Measurements from ENCODE around the gene MAST4. TPM values are rescaled to one million over a fixed set of nuclear protein-coding genes. Genes with fewer than 3 reads are reported as not detected.

Gene MAST4
- total and polyA plus RNA-seq, 4 donors, result 3.7 to 9.5 (median 6.5) TPM

DNA sequence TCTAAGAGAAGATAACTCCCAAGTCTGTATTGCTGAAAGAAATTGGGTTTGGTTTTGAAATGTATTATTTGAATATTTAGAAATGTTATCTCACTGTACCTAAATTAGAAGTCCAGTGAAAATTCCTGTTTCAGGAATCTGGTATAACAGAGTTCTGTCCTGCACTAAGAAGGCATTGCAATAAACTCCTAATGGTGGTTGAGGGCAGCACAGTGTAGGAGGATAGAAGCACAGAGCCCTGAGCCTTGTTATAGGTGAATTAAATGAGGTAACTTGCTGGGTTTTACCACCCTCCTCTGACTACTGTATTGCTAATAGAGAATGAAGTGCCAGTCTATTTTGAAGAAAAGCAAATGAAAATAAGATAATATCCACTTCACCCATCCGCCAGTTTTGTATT is 457.0 kb downstream of the MAST4 start:
- 83% methylated on average over 1 of the region's 1 CpG for WGBS
- TF ChIP-seq ATF3 (IDR thresholded peaks at IDR 0.05), result no peak
- no peak for TF ChIP-seq TAF1 (conservative IDR thresholded peaks at IDR 0.05)
- no peak for TF ChIP-seq RXRA (IDR thresholded peaks at IDR 0.05)
- no peak for TF ChIP-seq NR2F2 (IDR thresholded peaks at IDR 0.05)
- TF ChIP-seq HNF4A (conservative IDR thresholded peaks at IDR 0.05), result no peak
- TF ChIP-seq, protein P1, sequence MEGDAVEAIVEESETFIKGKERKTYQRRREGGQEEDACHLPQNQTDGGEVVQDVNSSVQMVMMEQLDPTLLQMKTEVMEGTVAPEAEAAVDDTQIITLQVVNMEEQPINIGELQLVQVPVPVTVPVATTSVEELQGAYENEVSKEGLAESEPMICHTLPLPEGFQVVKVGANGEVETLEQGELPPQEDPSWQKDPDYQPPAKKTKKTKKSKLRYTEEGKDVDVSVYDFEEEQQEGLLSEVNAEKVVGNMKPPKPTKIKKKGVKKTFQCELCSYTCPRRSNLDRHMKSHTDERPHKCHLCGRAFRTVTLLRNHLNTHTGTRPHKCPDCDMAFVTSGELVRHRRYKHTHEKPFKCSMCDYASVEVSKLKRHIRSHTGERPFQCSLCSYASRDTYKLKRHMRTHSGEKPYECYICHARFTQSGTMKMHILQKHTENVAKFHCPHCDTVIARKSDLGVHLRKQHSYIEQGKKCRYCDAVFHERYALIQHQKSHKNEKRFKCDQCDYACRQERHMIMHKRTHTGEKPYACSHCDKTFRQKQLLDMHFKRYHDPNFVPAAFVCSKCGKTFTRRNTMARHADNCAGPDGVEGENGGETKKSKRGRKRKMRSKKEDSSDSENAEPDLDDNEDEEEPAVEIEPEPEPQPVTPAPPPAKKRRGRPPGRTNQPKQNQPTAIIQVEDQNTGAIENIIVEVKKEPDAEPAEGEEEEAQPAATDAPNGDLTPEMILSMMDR (IDR thresholded peaks at IDR 0.05; ENCODE audit: low read depth, low read length, missing input control), result no peak
- TF ChIP-seq FOXA2 (IDR thresholded peaks at IDR 0.05), result no peak
- TF ChIP-seq JUND (IDR thresholded peaks at IDR 0.05), result no peak
- no peak for TF ChIP-seq YY1 (IDR thresholded peaks at IDR 0.05)
- TF ChIP-seq RAD21 (IDR thresholded peaks at IDR 0.05), result no peak
- TF ChIP-seq ZBTB33 (IDR thresholded peaks at IDR 0.05), result no peak
- TF ChIP-seq HNF4G (IDR thresholded peaks at IDR 0.05), result no peak
- TF ChIP-seq REST (IDR thresholded peaks at IDR 0.05), result no peak
- H3K4me1 ChIP-seq (ENCODE audit: control insufficient read depth in 4 of 4, insufficient read depth in 4 of 4, low read length in 3 of 4), result peaks cover 0 to 7% (median 3%) of the 10 kb centered on the region in 4 donors

DNA sequence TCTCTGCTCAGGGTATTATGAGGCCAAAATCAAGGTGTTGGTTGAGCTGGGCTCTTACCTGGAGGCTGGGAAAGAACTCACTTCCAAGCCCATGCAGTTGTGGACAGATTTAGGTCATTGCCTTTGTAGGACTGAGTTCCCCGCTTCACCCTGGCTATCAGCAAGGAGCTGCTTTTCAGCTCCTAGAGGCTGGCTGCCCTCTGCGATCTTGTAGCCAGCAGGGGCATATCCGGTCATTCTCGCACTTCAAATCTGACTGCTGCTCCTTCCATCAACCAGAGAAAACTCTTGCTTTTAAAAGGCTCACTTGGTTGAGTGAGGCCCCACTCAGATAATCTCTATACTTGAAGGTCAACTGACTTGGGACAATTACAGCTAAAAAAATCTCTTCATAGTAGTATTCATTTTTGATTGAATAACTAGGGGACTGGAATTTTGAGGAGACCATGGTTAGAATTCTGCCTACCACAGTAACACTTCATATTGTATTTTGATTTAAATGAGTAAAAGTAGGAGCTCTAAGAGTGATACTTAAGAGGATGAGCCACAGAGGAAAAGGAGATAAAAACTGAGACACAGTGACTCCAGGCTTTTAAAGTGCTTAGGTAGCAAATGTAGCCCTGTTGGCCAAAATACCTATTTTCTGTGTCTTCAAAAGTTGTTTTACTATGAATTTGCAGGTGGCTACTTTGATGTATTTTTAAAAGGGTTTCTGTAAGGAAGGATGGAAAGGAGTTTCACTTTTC is 463.0 kb downstream of the MAST4 start:
- Histone ChIP-seq H3K9ac (ENCODE audit: low read depth in 1 of 2, low read length in 2 of 2) (no peak overlapping the region), H3K27ac (ENCODE audit: low read depth in 1 of 2, low read length in 2 of 2) (no peak overlapping the region)

More for the DNA sequence above, 457.0 kb downstream of the MAST4 start:
- Histone ChIP-seq H3K36me3 (ENCODE audit: control insufficient read depth in 4 of 4, insufficient read depth in 3 of 4, low read depth in 1 of 4, low read length in 3 of 4) (peaks cover 0 to 5% (median 0%) of the 10 kb centered on the region in 4 donors), H3K27ac (ENCODE audit: low read depth in 1 of 2, low read length in 2 of 2) (no peak overlapping the region), H3K9me3 (ENCODE audit: control insufficient read depth in 4 of 4, low read length in 3 of 4) (no peaks in the 10 kb centered on the region), H3K9ac (ENCODE audit: low read depth in 1 of 2, low read length in 2 of 2) (no peak overlapping the region), H3K4me3 (ENCODE audit: low read depth in 1 of 3, low read length in 3 of 3) (no peak overlapping the region), H3K27me3 (ENCODE audit: control insufficient read depth in 4 of 4, insufficient read depth in 4 of 4, low read length in 3 of 4) (no peaks in the 10 kb centered on the region)
- DNase-seq (ENCODE audit: low spot score), result no peak

More for the DNA sequence above, 463.0 kb downstream of the MAST4 start:
- Histone ChIP-seq H3K27me3 (ENCODE audit: control insufficient read depth in 4 of 4, insufficient read depth in 4 of 4, low read length in 3 of 4) (no peaks in the 10 kb centered on the region), H3K36me3 (ENCODE audit: control insufficient read depth in 4 of 4, insufficient read depth in 3 of 4, low read depth in 1 of 4, low read length in 3 of 4) (peaks cover 0 to 5% (median 0%) of the 10 kb centered on the region in 4 donors), H3K4me3 (ENCODE audit: low read depth in 1 of 3, low read length in 3 of 3) (no peak overlapping the region), H3K9me3 (ENCODE audit: control insufficient read depth in 4 of 4, low read length in 3 of 4) (no peaks in the 10 kb centered on the region), H3K4me1 (ENCODE audit: control insufficient read depth in 4 of 4, insufficient read depth in 4 of 4, low read length in 3 of 4) (peaks cover 0 to 5% (median 0%) of the 10 kb centered on the region in 4 donors)
- WGBS, result 78% methylated on average over 4 of the region's 4 CpGs
- TF ChIP-seq, protein P1 (IDR thresholded peaks at IDR 0.05; ENCODE audit: low read depth, low read length, missing input control), result no peak
- no peak for TF ChIP-seq TAF1 (conservative IDR thresholded peaks at IDR 0.05)
- TF ChIP-seq NR2F2 (IDR thresholded peaks at IDR 0.05), result peak; percentile 39
- no peak for TF ChIP-seq YY1 (IDR thresholded peaks at IDR 0.05)
- TF ChIP-seq ATF3 (IDR thresholded peaks at IDR 0.05), result no peak
- TF ChIP-seq HNF4G (IDR thresholded peaks at IDR 0.05), result no peak
- no peak for TF ChIP-seq FOXA2 (IDR thresholded peaks at IDR 0.05)
- TF ChIP-seq EGR1 (IDR thresholded peaks at IDR 0.05; ENCODE audit: low read depth in 2 of 2), result no peak
- DNase-seq (ENCODE audit: low spot score), result no peak

All from liver (tissue), 9 donors.